Left colon (tissue), 2 donors: ENCODE data around the gene TLR2. TPM values are rescaled to one million over a fixed set of nuclear protein-coding genes. Genes with fewer than 3 reads are reported as not detected.
A peak's percentile ranks its signal among the peaks of the same experiment; 100 is the strongest.

ENCODE experiments used
- ATAC-seq: fragments of 200-7000 bp; cut with Tn5 transposase; one replicate; pipeline ENCODE4 v1.9.1; 2020; ENCODE audit warnings: mild to moderate bottlenecking, moderate library complexity
- DNase-seq, 2 donors: peaks; one replicate each; pipeline ENCODE4 v3.0.0-alpha.2; 2020
- intact Hi-C, 2 donors: fragments of 100-400 bp; cut with DNase I in 1 of 2; cut with micrococcal nuclease in 1 of 2; formaldehyde crosslinking; loops; one replicate each; pipeline versions ENCODE4 v1.11.2 to v1.14.0; 2022; cut with DNase I, micrococcal nuclease
- long read RNA-seq: library from polyadenylated mRNA; unstranded; transcript quantifications from one replicate; pipeline ENCODE4 v2.0.0, GENCODE V29; 2021
- total RNA-seq, 2 donors: library from RNA; stranded (reverse); fragmentation: NEBNext Ultra II Directional; extraction: Animal tissue kit (Norgen Biotek cat#: 25700); gene quantifications; one replicate each; pipeline ENCODE4 v1.2.1, GENCODE V29; 2021
- donor health status: DM: no; HTN: no; CAD: no.
- donor health status: DM: yes; HTN: yes; CAD: no.

The TLR2 gene
- 1 to 10 TPM; 4.3 to 5.3 TPM for total RNA-seq
- long read RNA-seq, partial matches to known transcripts = 0 of 2 reads
- long read RNA-seq, other reads (novel, unspliced or antisense) = 1 of 2 reads

GRCh38 chr4:153684182-153684970 lies at the start of gene TLR2:
TSS of gene TLR2 (plus strand) at chr4:153684280. CDS start at chr4:153702908, 18,628 bp downstream.
- peak; percentile 72 to 78 for DNase-seq
- intact Hi-C loops = no loop called here
- peak; percentile 97 for ATAC-seq

DNA sequence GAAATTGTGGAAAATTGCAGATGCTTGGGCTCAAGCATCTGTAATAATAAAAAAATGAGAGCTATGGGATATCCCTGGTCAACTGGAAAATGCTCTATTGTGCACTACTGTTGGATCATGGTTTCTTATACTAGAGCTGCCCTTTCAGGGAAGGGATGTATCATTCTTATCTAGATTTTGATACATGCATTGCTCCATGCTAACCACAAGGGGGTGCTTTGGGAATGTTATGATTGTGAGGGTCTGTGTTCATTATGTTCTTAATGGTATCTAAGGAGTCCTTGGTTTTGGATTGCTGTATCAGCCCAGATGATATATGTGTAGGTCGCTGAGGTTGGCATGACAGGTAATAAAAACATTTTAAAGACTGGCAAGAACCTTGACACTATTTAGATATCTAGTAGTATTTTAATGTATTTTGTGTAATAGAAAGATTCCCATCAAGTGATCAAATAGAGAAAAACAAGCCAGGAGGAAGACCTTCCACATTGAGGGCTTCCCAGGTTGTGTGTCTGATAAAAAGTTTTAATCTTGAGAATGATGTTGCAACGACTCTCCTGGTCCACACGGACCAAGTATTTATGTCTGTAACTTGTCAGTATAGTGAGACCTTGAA lies 49.2 kb upstream of the TLR2 start:
- intact Hi-C loops = no loop called here
- DNase-seq = no peak
- no peak for ATAC-seq

GRCh38 chr4:153635846-153636245 lies 48.2 kb upstream of the TLR2 start:
- no peak for ATAC-seq
- intact Hi-C loops = no loop called here
- no peak for DNase-seq

- ATAC-seq = no peak
- DNase-seq = no peak
- intact Hi-C loops = no loop called here
Measured at GRCh38 chr4:153637201-153637600, 46.9 kb upstream of the TLR2 start.

- intact Hi-C loops = no loop called here
- DNase-seq = no peak
- ATAC-seq = no peak
Measured at GRCh38 chr4:153638011-153638410, 46.1 kb upstream of the TLR2 start.

- ATAC-seq = no peak
- intact Hi-C loops = no loop called here
- no peak for DNase-seq
Measured at GRCh38 chr4:153638999-153639398, 45.1 kb upstream of the TLR2 start.

DNA sequence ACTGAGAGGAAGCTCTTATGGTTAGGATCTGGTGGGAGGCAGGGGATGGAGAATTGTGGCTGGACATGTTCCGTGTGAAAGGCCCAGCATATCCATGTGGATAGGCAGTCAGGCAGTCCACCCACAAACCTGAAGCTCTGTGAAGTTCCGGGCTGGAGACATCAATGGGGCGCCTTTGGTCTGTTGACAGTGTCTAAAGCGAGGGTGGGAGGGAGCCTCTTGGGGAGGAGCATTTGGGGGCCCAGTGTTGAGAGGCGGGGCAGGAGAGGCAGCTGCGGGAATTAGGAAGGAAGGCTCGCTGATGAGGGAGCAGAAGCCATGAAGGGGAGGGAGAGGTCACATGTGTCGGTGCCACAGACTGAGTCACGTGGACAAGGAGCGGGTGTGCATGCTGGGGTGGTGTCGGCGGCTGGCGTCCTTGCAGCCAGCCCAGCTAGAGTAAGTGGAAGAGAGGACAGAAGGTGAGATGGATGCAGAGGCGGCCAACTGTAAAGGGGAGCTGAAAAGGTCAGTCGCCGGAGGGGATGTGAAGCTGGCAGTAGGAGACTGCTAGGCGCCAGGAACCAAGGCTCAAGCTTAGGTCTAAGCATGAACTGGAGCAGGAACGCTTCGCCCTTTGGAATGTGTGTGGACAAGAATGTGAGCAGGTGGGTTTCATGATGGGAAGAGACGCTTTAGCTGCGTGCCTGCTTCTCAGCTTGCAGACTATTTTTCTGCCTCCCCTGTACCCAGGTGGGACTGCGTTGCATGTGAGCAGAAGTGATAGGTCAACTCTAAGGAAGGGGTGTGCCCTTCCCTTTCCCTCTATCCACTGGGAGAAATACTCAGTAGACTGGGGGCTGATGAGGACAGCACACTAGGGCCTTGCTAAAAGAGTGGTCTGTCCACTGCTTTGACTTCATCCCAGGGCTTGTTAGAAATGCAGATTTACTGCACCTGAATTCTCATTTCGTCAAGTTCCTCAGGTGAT lies 44.0 kb upstream of the TLR2 start:
- DNase-seq = no peak
- intact Hi-C loops = loop anchor here in 1 of 2 donors (10.0 kb wide), 1 partner anchor 295 kb away; the partner anchor contains the start of gene MND1
- ATAC-seq = no peak

DNA sequence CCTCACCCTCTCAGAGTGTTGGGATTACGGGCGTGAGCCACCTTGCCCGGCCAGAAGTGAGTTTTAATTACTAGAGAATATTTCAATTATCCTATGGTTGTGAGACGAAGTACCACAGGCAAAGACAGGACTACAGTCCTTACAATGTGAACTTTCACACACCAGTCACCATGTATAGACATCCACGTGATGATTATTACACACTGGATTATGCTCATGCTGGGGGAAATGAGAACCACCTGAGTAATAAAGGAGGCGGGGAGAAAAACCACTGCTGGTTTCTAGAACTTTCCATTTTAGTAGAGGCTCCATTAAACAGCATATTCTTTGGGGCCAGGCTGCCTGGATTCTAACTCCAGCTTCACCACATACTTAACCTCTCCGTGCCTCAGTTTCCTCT lies 42.5 kb upstream of the TLR2 start:
- intact Hi-C loops = loop anchor here in 1 of 2 donors (10.0 kb wide), 1 partner anchor 297 kb away; the partner anchor contains the start of gene MND1
- no peak for ATAC-seq

GRCh38 chr4:153643406-153644383 lies 40.4 kb upstream of the TLR2 start:
- intact Hi-C loops = loop anchor here in 1 of 2 donors (10.0 kb wide), 1 partner anchor 299 kb away; the partner anchor contains the start of gene MND1
- ATAC-seq (peak; percentile 89), DNase-seq (no peak)

More for the DNA sequence above, 42.5 kb upstream of the TLR2 start:
- no peak for DNase-seq

GRCh38 chr4:153645183-153645582 lies 38.9 kb upstream of the TLR2 start:
- ATAC-seq = no peak
- DNase-seq = no peak
- intact Hi-C loops = loop anchor here in 1 of 2 donors (5.0 to 10.0 kb wide), 2 partner anchors 300 to 508 kb away; partner anchors contain the start of gene MND1

GRCh38 chr4:153646261-153646660 lies 37.8 kb upstream of the TLR2 start:
- no peak for DNase-seq
- ATAC-seq = no peak
- intact Hi-C loops = loop anchor here in 1 of 2 donors (5.0 to 10.0 kb wide), 2 partner anchors 301 to 509 kb away; partner anchors contain the start of gene MND1

GRCh38 chr4:153646978-153647377 lies 37.1 kb upstream of the TLR2 start:
- DNase-seq = no peak
- no peak for ATAC-seq
- intact Hi-C loops = loop anchor here in 1 of 2 donors (5.0 to 10.0 kb wide), 2 partner anchors 302 to 510 kb away; partner anchors contain the start of gene MND1

DNA sequence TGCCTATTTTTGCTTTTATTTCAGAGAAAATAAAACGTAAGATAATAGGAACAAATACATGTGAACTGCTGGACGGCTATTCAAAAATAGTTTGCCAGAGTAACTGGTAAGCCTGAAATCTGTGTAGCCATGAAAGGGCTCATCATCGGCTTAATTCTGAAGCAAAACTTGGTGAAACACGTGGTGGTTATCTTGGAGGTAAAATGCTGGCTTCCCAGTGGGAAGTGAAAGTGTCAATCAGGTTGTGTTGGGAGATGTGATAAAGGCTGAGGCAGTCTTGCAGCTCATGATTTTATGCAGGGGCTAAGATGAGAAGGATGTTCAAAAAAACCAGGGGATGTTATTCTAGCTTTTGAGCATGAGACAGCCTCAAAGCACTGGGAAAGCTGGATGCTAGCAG lies 36.1 kb upstream of the TLR2 start:
- intact Hi-C loops = loop anchor here in 1 of 2 donors (5.0 to 10.0 kb wide), 2 partner anchors 303 to 511 kb away; partner anchors contain the start of gene MND1
- no peak for ATAC-seq
- DNase-seq = no peak

- intact Hi-C loops = loop anchor here in 1 of 2 donors (5.0 to 10.0 kb wide), 2 partner anchors 305 to 512 kb away; partner anchors contain the start of gene MND1
- no peak for DNase-seq
- ATAC-seq = peak; percentile 32
Measured at GRCh38 chr4:153649572-153649991, 34.5 kb upstream of the TLR2 start.

DNA sequence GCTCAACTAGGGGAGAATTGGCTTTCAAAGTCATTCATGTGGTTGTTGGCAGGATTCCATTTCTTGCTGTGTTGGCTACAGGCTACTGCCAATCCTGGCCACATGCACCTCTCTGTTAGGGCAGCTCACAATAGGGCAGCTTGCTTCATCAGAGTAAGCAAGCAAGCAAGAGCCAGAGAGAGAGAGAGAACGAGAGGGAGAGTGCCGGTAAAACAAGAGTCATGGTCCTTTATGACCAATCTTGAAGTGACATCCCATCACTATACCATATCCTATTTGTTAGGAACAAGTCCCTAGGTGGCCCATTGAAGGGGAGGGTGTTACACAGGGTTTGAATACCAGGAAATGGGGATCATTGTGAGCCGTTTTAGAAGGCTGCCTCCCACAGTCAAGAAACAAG lies 33.0 kb upstream of the TLR2 start:
- DNase-seq (no peak), ATAC-seq (no peak)
- intact Hi-C loops = no loop called here

- intact Hi-C loops = no loop called here
- peak; percentile 23 to 47 for DNase-seq
- peak; percentile 60 for ATAC-seq
Measured at GRCh38 chr4:153651587-153651986, 32.5 kb upstream of the TLR2 start.

DNA sequence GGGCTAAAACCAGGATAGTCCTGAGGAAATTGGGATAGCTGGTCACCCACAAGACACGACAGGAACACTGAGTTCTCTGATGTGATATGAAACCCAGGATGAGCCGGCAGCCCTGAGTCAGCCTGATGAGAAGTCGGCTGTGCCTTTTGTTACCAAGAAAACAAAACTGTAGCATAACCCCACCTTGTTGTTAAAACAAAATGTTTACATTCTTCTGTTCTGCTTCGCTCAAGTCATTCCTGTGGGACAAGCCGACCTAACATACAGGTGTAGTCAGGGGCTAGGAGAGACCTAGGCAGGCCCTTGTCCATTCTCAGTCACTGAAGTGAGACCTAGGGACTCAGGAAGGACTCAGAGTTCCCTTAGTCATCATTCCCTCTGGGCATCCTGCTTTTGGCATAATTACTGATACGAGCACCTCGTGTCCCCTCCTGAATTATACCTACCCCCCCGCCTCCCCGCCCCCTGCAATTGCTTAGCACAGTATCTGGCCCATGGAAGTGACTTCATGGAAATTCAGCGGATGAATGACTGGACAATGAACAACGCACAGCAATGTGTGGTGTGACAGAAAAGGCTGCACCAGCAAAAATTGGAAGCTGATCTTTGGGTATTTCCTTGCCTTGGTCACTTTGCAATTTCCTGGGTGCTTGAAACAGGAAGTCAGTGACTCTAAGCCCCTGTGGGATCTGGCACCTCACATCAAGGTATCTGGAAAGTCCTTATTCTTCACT lies 31.9 kb upstream of the TLR2 start:
- intact Hi-C loops = no loop called here
- ATAC-seq (no peak), DNase-seq (no peak)
